Memory B cell (primary cell): ENCODE measurements around the gene PRCC.
A peak's percentile ranks its signal among the peaks of the same experiment; 100 is the strongest.
"Not testable (repeated sequence)": the region's sequence is repeated elsewhere in the genome, so short reads cannot be mapped to it uniquely, and the experiment has no call there.

Experiments
- ATAC-seq: fragments of 150-1000 bp; cut with Tn5 transposase; 2 replicates; pipeline ENCODE4 v1.10.0; 2021; ENCODE audit warnings: low read depth, mild to moderate bottlenecking, moderate library complexity
- DNase-seq, 2 donors: peaks; one replicate each; pipeline ENCODE4 v3.0.0; 2022; ENCODE audit warnings: low spot score in 2 of 2
- H3K27ac Mint-ChIP-seq: one replicate; pipeline ENCODE4 v1.8.0; 2022; ENCODE audit warnings: mild to moderate bottlenecking, moderate library complexity, mixed read lengths
- H3K27me3 Mint-ChIP-seq: one replicate; pipeline ENCODE4 v1.8.0; 2022; ENCODE audit warnings: mixed read lengths
- H3K36me3 Mint-ChIP-seq: one replicate; pipeline ENCODE4 v1.8.0; 2022; ENCODE audit warnings: mild to moderate bottlenecking, mixed read lengths
- H3K4me1 Mint-ChIP-seq: one replicate; pipeline ENCODE4 v1.8.0; 2022; ENCODE audit warnings: mixed read lengths
- H3K4me3 Mint-ChIP-seq: one replicate; pipeline ENCODE4 v1.8.0; 2022; ENCODE audit warnings: mild to moderate bottlenecking, moderate library complexity, mixed read lengths
- H3K9me3 Mint-ChIP-seq: one replicate; pipeline ENCODE4 v1.8.0; 2022; ENCODE audit warnings: mixed read lengths

Gene PRCC

DNA sequence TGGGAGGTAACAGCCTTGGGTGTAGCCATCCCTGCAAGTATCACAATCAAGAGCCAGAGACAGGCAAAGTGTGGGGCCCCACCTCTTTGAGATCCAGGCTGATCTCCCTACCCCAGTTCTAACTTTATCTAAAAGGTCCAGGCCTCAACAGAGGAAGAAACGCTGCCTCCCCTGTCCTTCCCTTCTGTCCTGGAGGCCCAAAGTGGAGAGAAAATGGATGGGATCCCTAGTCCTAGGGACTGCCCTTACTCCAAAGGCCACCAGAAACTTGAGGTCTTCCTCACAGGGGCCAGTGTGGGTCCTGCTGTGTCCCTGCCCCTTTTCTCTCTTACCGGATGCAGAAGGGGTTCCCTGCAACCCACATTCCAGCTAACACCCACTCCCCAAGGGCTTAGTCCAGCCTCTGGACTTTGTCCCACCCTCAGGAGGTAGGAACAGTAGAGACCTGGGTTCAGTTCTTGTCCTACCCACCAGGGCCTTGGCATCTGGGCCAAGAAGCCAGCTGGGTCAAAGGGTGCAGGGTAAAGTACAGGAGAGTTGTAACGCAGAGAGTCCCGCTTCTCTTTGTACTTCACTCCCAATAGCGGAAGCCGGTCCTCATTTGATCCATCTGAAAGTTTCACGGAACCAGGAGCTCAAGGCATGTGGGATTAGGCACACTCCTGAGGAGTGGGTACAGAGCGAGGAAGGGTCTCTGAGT lies 17.8 kb upstream of the PRCC start:
- peaks cover 49% of the 10 kb centered on the region for H3K4me1 Mint-ChIP-seq
- no peak for ATAC-seq
- H3K4me3 Mint-ChIP-seq: peak overlapping the region; percentile 87
- no peaks in the 10 kb centered on the region for H3K9me3 Mint-ChIP-seq
- DNase-seq: no peak
- no peaks in the 10 kb centered on the region for H3K27me3 Mint-ChIP-seq
- peaks cover 10% of the 10 kb centered on the region for H3K36me3 Mint-ChIP-seq
- H3K27ac Mint-ChIP-seq: peak overlapping the region; percentile 89

DNA sequence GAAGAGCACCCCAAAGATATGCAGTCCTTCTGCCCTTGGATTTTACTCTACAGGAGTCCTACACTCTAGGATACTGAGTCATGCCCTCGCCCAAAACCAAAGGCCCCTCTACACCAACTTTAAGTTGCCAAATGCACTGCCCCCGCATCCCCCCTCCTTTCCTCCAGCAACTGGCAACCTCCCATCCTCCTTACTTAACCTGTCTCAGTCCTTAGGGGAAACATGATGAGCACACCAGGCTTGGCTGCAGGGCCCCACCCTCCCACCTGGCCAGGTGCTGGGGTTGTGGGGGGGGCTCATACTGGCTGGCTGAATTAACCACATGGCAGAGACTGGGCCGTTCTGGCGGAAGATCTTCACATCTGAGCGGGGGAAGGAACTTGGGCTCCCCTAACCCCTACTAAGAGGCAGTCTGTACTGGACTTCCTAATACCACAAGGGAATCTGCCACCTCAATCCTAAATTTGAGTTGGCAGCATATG lies 17.1 kb upstream of the PRCC start:
- Mint-ChIP-seq H3K4me3 (peak overlapping the region; percentile 87), H3K27ac (peak overlapping the region; percentile 89), H3K9me3 (no peaks in the 10 kb centered on the region), H3K4me1 (peaks cover 53% of the 10 kb centered on the region), H3K36me3 (peaks cover 6% of the 10 kb centered on the region), H3K27me3 (no peaks in the 10 kb centered on the region)
- ATAC-seq: peak; percentile 14
- DNase-seq: no peak

DNA sequence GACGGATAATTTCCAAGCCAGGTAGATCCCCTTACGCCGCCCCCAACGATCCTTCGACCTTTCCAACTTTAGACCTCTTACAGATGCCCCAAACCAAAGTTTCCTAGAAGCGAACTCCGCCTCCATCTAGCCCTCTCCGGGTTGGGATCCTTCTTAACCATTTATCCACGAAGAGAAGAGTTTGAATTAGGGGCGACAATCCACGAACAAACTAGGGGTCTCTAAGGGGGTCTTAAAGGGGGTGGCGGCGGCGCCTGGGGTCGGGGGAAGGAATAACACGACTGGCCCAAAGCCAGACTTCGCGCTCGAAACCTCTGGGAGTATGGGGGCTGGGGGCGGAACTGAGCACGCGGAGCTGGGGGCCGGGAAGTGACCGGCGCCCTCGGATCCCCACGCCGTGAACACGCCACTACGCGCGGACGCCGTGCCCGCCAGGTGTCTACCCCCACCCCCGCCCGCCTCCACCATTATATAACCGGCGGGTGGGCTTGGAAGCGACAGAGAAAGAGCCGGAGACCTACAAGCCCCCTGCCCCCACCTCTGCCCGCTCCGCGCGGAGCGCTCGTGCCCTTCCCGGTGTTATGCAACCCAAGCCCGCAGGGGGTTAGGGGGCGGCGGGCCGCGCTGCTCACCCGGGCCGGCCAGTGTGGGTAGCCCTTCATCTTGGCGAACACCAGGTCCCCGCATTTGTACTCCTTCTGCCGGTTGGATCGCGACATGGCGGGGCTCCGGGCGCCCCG lies 16.5 kb upstream of the PRCC start:
- peaks cover 2% of the 10 kb centered on the region for H3K36me3 Mint-ChIP-seq
- H3K9me3 Mint-ChIP-seq: no peaks in the 10 kb centered on the region
- H3K4me3 Mint-ChIP-seq: peak overlapping the region; percentile 87
- H3K4me1 Mint-ChIP-seq: peaks cover 54% of the 10 kb centered on the region
- H3K27ac Mint-ChIP-seq: peak overlapping the region; percentile 89
- H3K27me3 Mint-ChIP-seq: no peaks in the 10 kb centered on the region
- ATAC-seq (peak; percentile 37), DNase-seq (peak; percentile 29 to 54)

DNA sequence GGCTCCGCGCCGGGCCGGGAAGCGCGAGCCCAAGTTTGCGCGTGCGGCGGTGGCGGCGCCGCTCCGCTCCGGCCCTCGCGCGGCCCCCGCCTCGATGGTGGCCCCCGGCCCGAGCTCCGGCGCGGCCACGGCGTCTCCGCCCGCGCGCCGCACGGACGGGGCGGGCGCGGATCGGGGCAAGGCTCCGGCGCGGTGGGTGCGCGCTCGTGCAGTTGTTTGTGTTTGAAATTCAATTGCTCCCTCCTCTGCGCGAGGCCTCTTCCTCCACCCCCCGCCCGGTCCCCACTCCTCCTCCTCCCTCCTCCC lies 15.9 kb upstream of the PRCC start, which contains the start of gene HDGF:
HDGF (minus strand) TSS at position 225 of the 306 bp plus-strand sequence. CDS start 246 bp downstream, outside the sequence.
- ATAC-seq (no peak), DNase-seq (no peak)
- H3K27ac Mint-ChIP-seq: peak within 1 kb of the TSS; percentile 89
- no peaks in the 10 kb centered on the region for H3K27me3 Mint-ChIP-seq
- peaks cover 50% of the 10 kb centered on the region for H3K4me1 Mint-ChIP-seq
- peak within 1 kb of the TSS; percentile 87 for H3K4me3 Mint-ChIP-seq
- H3K36me3 Mint-ChIP-seq: no peaks in the 10 kb centered on the region
- H3K9me3 Mint-ChIP-seq: no peaks in the 10 kb centered on the region

- Mint-ChIP-seq H3K27me3 (no peaks in the 10 kb centered on the region), H3K27ac (peak overlapping the region; percentile 48), H3K4me3 (peak overlapping the region; percentile 82), H3K36me3 (no peaks in the 10 kb centered on the region), H3K9me3 (no peaks in the 10 kb centered on the region), H3K4me1 (peaks cover 47% of the 10 kb centered on the region)
- ATAC-seq: peak; percentile 82
- DNase-seq: peak; percentile 78 to 89
Observed at GRCh38 chr1:156751757-156752481, 15.4 kb upstream of the PRCC start.

DNA sequence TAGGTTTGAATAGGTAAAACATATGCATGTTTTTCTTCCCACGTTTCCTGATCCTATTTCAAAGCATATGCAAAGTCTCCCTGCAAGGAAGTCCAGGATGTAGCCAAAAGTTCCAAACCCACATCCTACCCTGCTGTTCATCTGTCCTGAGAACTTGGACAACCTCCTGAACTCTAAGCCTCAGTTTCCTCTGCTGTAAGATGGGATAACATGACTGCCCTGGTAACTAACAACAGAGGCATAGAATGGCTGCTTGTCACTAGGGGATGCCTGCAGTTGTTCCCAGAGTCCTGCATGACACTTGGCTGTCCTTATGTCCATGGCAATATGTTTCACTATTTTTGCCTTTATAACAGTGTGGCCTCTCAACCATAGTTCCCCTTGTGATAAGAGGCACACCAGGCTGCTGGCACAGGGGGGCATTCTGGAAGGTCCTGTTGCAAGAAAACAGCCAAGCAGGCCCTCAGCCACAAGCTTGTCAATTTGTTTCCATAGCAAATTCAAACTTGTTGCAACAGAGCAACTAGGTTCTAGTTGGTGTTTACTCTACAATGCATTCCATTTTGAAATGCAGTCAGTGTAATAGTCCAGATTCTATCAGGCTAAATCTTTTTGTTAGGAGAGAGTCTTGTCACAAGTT lies 14.4 kb upstream of the PRCC start:
- ATAC-seq: no peak
- Mint-ChIP-seq H3K4me1 (peaks cover 41% of the 10 kb centered on the region), H3K36me3 (no peaks in the 10 kb centered on the region), H3K27me3 (no peaks in the 10 kb centered on the region), H3K27ac (peak overlapping the region; percentile 25), H3K9me3 (no peaks in the 10 kb centered on the region), H3K4me3 (peak overlapping the region; percentile 82)
- no peak for DNase-seq

DNA sequence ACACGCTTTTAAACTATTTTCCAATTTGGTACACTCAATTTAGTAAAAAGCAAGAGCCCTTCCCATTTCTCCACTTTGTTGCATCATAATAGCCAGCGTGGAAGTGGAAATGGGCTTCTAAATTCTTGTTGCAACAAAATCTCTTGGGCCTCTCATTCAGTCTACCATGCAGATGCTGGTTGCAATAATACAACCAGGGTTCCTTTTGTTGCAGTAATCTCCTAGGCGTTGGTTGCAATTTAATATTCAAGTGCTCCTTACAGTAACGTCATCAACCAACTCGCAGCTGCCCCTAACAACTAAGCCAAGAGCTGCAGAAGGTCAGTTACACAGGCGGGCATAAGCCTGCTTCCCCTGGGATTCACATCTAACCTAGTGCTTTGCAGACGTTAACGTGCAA lies 13.1 kb upstream of the PRCC start:
- ATAC-seq (no peak), DNase-seq (no peak)
- Mint-ChIP-seq H3K36me3 (no peaks in the 10 kb centered on the region), H3K4me3 (no peak overlapping the region), H3K27ac (no peak overlapping the region), H3K9me3 (no peaks in the 10 kb centered on the region), H3K4me1 (peaks cover 29% of the 10 kb centered on the region), H3K27me3 (no peaks in the 10 kb centered on the region)

DNA sequence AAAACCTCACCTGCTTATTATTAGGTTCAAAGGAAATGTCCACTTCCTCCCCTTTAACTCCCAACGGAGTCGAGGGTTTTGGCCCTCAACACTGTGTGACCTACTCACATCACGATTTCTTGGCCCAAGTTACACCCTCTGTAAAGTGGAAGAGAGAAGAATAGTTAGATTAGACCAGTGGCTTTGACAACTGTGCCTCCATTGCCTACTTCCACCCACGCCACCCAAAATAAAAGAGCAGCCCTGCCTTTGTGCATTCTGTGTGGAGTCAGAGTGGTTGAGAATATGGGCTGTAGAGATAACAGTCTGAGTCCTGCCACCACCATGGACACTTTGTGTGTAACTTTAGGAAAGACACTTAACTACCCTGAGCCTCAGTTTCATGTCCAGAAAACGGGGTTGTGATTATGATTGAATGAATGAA lies 11.8 kb upstream of the PRCC start:
- Mint-ChIP-seq H3K27me3 (no peaks in the 10 kb centered on the region), H3K4me3 (no peak overlapping the region), H3K36me3 (no peaks in the 10 kb centered on the region), H3K27ac (no peak overlapping the region), H3K4me1 (peaks cover 16% of the 10 kb centered on the region), H3K9me3 (no peaks in the 10 kb centered on the region)
- DNase-seq: no peak
- no peak for ATAC-seq

DNA sequence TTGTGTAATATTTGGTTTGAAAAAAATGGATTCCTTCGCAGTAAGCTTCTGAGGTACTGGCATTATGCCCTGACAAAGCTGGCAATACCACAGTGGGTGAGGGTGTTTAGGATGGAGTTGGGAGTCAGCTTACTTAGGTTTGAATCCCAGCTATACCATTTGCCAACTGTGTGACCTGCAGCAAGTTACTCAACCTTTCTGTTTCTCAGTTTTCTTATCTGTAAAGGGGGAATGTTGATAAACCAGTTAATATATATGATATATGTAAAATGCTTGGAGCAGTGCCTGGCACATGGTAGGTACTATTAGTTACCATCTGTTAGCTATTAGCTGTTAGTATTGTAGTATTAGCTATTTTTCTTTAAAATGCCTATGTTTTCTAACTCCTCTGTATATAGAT lies 11.0 kb upstream of the PRCC start:
- DNase-seq (no peak), ATAC-seq (no peak)
- Mint-ChIP-seq H3K4me1 (peaks cover 16% of the 10 kb centered on the region), H3K36me3 (no peaks in the 10 kb centered on the region), H3K9me3 (no peaks in the 10 kb centered on the region), H3K4me3 (no peak overlapping the region), H3K27me3 (no peaks in the 10 kb centered on the region), H3K27ac (no peak overlapping the region)

DNA sequence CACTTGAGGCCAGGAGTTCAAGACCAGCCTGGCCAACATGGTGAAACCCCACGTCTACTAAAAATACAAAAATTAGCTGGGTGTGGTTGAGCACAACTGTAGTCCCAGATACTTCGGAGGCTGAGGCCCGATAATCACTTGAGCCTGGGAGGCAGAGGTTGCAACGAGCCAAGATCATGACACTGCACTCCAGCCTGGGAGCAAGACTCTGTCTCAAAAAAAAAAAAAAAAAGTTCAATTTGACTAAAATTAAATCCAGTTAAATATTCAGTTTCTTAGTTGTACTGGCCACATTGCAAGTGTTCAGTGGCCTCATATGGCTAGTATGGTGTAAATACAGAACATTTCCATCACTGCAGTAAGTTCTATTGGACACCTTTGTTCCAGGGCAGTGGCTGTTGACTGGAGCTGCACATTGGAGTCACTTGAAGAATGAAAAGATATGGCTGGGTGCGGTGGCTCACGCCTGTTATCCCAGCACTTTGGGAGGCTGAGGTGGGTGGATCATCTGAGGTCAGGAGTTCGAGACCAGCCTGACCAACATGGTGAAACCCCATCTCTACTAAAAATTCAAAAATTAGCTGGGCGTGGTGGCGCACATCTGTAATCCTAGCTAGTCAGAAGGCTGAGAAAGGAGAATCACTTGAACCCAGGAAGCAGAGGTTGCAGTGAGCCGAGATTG lies 9.6 kb upstream of the PRCC start:
- not testable (repeated sequence) for DNase-seq, ATAC-seq, H3K9me3 Mint-ChIP-seq, H3K27ac Mint-ChIP-seq, H3K36me3 Mint-ChIP-seq, H3K4me3 Mint-ChIP-seq, H3K27me3 Mint-ChIP-seq
- H3K4me1 Mint-ChIP-seq: peaks cover 15% of the 10 kb centered on the region

- peaks cover 6% of the 10 kb centered on the region for H3K4me1 Mint-ChIP-seq
- H3K36me3 Mint-ChIP-seq: no peaks in the 10 kb centered on the region
- ATAC-seq (no peak), DNase-seq (no peak)
- no peaks in the 10 kb centered on the region for H3K9me3 Mint-ChIP-seq
- no peak overlapping the region for H3K27ac Mint-ChIP-seq
- H3K27me3 Mint-ChIP-seq: no peaks in the 10 kb centered on the region
- no peak overlapping the region for H3K4me3 Mint-ChIP-seq
Observed at GRCh38 chr1:156760092-156760795, 7.1 kb upstream of the PRCC start.

DNA sequence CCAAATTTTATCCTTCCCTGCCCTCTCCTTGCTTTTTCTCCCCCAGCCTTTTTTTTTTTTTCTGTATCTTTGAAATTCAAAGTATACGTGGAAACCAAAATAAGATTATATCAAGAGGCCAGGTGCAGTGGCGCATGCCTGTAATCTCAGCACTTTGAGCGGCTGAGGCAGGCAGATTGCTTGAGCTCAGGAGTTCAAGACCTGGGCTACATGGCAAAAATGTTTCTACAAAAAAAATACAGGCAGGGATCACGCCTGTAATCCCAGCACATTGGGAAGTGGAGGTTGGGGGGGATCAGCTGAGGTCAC lies 6.6 kb upstream of the PRCC start:
- Mint-ChIP-seq H3K27me3 (no peaks in the 10 kb centered on the region), H3K4me3 (no peak overlapping the region), H3K36me3 (no peaks in the 10 kb centered on the region), H3K4me1 (peaks cover under 1% of the 10 kb centered on the region), H3K27ac (no peak overlapping the region), H3K9me3 (no peaks in the 10 kb centered on the region)
- no peak for DNase-seq
- no peak for ATAC-seq

GRCh38 chr1:156765136-156765535 lies 2.2 kb upstream of the PRCC start:
- not testable (repeated sequence) for H3K27me3 Mint-ChIP-seq, H3K27ac Mint-ChIP-seq, H3K9me3 Mint-ChIP-seq, DNase-seq, H3K4me3 Mint-ChIP-seq, ATAC-seq, H3K36me3 Mint-ChIP-seq
- H3K4me1 Mint-ChIP-seq: peaks cover 18% of the 10 kb centered on the region
